ENCODE results near the gene ZNF3.

- TF ChIP-seq POLR2A (IDR thresholded peaks at IDR 0.05): no peak
- TF ChIP-seq, protein P1, sequence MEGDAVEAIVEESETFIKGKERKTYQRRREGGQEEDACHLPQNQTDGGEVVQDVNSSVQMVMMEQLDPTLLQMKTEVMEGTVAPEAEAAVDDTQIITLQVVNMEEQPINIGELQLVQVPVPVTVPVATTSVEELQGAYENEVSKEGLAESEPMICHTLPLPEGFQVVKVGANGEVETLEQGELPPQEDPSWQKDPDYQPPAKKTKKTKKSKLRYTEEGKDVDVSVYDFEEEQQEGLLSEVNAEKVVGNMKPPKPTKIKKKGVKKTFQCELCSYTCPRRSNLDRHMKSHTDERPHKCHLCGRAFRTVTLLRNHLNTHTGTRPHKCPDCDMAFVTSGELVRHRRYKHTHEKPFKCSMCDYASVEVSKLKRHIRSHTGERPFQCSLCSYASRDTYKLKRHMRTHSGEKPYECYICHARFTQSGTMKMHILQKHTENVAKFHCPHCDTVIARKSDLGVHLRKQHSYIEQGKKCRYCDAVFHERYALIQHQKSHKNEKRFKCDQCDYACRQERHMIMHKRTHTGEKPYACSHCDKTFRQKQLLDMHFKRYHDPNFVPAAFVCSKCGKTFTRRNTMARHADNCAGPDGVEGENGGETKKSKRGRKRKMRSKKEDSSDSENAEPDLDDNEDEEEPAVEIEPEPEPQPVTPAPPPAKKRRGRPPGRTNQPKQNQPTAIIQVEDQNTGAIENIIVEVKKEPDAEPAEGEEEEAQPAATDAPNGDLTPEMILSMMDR (IDR thresholded peaks at IDR 0.05): no peak
Measured at GRCh38 chr7:100115026-100115425, 33.5 kb upstream of the ZNF3 start.

All from adrenal gland (tissue), 5 donors.